A673 (cell line): ENCODE results near the gene ANKRD44.

Experiments used
- EZH2 ChIP-seq: fragments of 200-600 bp; sonication (generic); IDR thresholded peaks from 2 replicates; pipeline ENCODE4 v1.6.1; 2017; ENCODE audit warnings: borderline replicate concordance, low read depth, mild to moderate bottlenecking, mixed read lengths, antibody characterized with exemption, low read length; ENCODE audit not compliant: poor library complexity, severe bottlenecking
- TF ChIP-seq, protein P1 (sequence below): fragments of 300-800, 200-600 bp; sonication (generic); conservative IDR thresholded peaks from 2 replicates; pipeline ENCODE4 v1.5.1; 2017; ENCODE audit warnings: low read depth, mild to moderate bottlenecking, antibody characterized with exemption, low read length, moderate library complexity, mixed read lengths

DNA sequence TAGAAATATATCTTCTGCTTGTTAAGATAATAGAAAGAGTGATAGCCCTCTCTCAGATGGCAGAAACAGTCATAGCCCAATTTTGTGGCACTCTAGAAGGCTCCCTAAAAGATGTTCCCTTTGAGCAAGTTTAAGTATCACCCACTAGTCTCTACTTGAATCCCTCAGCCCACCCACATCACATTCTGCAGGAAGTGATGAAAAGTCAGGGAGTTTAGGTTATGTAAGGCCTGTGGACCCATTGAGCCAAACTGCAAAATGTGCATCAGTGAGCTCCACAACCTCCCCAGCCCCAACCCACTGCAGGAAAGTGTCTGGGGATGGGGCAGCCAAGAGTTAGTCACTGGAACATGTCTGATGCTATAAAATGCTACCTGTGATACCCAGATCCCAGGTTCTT, 25.6 kb downstream of the ANKRD44 start:
- TF ChIP-seq, protein P1, sequence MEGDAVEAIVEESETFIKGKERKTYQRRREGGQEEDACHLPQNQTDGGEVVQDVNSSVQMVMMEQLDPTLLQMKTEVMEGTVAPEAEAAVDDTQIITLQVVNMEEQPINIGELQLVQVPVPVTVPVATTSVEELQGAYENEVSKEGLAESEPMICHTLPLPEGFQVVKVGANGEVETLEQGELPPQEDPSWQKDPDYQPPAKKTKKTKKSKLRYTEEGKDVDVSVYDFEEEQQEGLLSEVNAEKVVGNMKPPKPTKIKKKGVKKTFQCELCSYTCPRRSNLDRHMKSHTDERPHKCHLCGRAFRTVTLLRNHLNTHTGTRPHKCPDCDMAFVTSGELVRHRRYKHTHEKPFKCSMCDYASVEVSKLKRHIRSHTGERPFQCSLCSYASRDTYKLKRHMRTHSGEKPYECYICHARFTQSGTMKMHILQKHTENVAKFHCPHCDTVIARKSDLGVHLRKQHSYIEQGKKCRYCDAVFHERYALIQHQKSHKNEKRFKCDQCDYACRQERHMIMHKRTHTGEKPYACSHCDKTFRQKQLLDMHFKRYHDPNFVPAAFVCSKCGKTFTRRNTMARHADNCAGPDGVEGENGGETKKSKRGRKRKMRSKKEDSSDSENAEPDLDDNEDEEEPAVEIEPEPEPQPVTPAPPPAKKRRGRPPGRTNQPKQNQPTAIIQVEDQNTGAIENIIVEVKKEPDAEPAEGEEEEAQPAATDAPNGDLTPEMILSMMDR = no peak
- no peak for TF ChIP-seq EZH2
